ENCODE data around the gene SNTG2. TPM values are rescaled to one million over a fixed set of nuclear protein-coding genes. Genes with fewer than 3 reads are reported as not detected.

The SNTG2 gene
- total and polyA plus RNA-seq, 4 donors, result not detected

DNA sequence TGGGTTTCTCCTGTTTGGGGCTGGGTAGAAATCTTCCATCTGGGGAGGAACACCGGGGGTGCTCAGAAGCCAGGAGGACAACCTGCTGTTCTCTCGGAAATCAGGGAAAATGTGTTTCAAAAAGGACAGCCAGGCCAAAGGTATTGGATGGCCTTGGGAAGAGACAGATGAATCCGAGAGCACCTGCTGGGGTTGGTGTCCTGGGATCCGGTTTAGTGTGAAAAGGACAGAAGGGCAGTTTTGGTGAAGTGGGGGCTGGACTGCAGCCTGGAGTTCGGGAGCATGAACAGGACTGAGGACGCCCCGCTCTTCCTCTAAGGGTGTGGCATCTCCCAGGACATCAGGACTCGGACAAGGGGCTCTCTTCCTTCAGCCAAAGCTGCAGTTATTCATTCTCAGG, 24.9 kb upstream of the SNTG2 start:
- H3K4me1 ChIP-seq (ENCODE audit: control insufficient read depth in 4 of 4, insufficient read depth in 4 of 4, low read length in 3 of 4), result no peaks in the 10 kb centered on the region
- no peak overlapping the region for H3K27ac ChIP-seq (ENCODE audit: low read depth in 1 of 2, low read length in 2 of 2)
- no peak for DNase-seq (ENCODE audit: low spot score)
- 75% methylated on average over 8 of the region's 8 CpGs for WGBS
- no peaks in the 10 kb centered on the region for H3K36me3 ChIP-seq (ENCODE audit: control insufficient read depth in 4 of 4, insufficient read depth in 3 of 4, low read depth in 1 of 4, low read length in 3 of 4)
- TF ChIP-seq NR2F2 (IDR thresholded peaks at IDR 0.05) (no peak), SP1 (IDR thresholded peaks at IDR 0.05) (no peak), RXRA (IDR thresholded peaks at IDR 0.05) (no peak), YY1 (IDR thresholded peaks at IDR 0.05) (no peak), TAF1 (conservative IDR thresholded peaks at IDR 0.05) (no peak), GABPA (IDR thresholded peaks at IDR 0.05 in 1 of 2, conservative IDR thresholded peaks at IDR 0.05 in 1 of 2) (no peak), RAD21 (IDR thresholded peaks at IDR 0.05) (no peak), HNF4A (conservative IDR thresholded peaks at IDR 0.05) (no peak), FOXA1 (IDR thresholded peaks at IDR 0.05) (no peak)
- TF ChIP-seq, protein P1, sequence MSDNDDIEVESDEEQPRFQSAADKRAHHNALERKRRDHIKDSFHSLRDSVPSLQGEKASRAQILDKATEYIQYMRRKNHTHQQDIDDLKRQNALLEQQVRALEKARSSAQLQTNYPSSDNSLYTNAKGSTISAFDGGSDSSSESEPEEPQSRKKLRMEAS (IDR thresholded peaks at IDR 0.05), result no peak
- TF ChIP-seq, protein P2, sequence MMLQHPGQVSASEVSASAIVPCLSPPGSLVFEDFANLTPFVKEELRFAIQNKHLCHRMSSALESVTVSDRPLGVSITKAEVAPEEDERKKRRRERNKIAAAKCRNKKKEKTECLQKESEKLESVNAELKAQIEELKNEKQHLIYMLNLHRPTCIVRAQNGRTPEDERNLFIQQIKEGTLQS (IDR thresholded peaks at IDR 0.05), result no peak
- TF ChIP-seq, protein P3, sequence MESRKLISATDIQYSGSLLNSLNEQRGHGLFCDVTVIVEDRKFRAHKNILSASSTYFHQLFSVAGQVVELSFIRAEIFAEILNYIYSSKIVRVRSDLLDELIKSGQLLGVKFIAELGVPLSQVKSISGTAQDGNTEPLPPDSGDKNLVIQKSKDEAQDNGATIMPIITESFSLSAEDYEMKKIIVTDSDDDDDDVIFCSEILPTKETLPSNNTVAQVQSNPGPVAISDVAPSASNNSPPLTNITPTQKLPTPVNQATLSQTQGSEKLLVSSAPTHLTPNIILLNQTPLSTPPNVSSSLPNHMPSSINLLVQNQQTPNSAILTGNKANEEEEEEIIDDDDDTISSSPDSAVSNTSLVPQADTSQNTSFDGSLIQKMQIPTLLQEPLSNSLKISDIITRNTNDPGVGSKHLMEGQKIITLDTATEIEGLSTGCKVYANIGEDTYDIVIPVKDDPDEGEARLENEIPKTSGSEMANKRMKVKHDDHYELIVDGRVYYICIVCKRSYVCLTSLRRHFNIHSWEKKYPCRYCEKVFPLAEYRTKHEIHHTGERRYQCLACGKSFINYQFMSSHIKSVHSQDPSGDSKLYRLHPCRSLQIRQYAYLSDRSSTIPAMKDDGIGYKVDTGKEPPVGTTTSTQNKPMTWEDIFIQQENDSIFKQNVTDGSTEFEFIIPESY (IDR thresholded peaks at IDR 0.05), result no peak
- TF ChIP-seq, protein P4, sequence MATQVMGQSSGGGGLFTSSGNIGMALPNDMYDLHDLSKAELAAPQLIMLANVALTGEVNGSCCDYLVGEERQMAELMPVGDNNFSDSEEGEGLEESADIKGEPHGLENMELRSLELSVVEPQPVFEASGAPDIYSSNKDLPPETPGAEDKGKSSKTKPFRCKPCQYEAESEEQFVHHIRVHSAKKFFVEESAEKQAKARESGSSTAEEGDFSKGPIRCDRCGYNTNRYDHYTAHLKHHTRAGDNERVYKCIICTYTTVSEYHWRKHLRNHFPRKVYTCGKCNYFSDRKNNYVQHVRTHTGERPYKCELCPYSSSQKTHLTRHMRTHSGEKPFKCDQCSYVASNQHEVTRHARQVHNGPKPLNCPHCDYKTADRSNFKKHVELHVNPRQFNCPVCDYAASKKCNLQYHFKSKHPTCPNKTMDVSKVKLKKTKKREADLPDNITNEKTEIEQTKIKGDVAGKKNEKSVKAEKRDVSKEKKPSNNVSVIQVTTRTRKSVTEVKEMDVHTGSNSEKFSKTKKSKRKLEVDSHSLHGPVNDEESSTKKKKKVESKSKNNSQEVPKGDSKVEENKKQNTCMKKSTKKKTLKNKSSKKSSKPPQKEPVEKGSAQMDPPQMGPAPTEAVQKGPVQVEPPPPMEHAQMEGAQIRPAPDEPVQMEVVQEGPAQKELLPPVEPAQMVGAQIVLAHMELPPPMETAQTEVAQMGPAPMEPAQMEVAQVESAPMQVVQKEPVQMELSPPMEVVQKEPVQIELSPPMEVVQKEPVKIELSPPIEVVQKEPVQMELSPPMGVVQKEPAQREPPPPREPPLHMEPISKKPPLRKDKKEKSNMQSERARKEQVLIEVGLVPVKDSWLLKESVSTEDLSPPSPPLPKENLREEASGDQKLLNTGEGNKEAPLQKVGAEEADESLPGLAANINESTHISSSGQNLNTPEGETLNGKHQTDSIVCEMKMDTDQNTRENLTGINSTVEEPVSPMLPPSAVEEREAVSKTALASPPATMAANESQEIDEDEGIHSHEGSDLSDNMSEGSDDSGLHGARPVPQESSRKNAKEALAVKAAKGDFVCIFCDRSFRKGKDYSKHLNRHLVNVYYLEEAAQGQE (IDR thresholded peaks at IDR 0.05), result no peak
- H3K9me3 ChIP-seq (ENCODE audit: control insufficient read depth in 4 of 4, low read length in 3 of 4), result no peaks in the 10 kb centered on the region
- H3K9ac ChIP-seq (ENCODE audit: low read depth in 1 of 2, low read length in 2 of 2), result no peak overlapping the region
- H3K4me3 ChIP-seq (ENCODE audit: low read depth in 1 of 3, low read length in 3 of 3), result no peak overlapping the region
- peaks cover 0 to 5% (median under 1%) of the 10 kb centered on the region in 4 donors for H3K27me3 ChIP-seq (ENCODE audit: control insufficient read depth in 4 of 4, insufficient read depth in 4 of 4, low read length in 3 of 4)

DNA sequence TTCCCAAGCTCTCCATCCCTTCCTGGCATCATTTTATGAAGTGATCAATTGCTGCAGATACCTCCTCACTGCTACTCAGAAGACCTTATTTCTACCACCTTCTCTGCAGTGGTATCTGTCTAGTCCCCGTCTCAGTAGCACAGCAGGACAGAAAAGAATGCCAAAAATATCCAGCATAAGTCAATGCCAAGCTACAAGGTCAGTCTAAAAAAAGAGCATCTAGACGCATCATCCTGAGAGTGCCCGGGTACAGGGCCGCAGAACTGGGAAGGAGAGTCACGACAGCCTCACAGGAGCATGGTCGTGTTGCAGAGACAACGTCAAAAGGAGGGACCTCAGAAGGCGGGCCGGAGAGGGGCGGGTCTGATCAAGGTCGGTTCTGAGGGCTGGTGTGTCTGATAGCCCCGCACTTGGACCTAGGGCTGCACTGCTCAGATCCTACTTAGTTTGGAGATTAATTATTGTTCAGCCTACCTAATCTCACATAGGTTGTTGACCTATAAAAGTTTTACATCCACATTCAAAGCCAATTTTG, 24.3 kb upstream of the SNTG2 start:
- no peak overlapping the region for H3K27ac ChIP-seq (ENCODE audit: low read depth in 1 of 2, low read length in 2 of 2)
- no peak overlapping the region for H3K4me3 ChIP-seq (ENCODE audit: low read depth in 1 of 3, low read length in 3 of 3)
- H3K36me3 ChIP-seq (ENCODE audit: control insufficient read depth in 4 of 4, insufficient read depth in 3 of 4, low read depth in 1 of 4, low read length in 3 of 4), result no peaks in the 10 kb centered on the region
- DNase-seq (ENCODE audit: low spot score), result no peak
- no peaks in the 10 kb centered on the region for H3K9me3 ChIP-seq (ENCODE audit: control insufficient read depth in 4 of 4, low read length in 3 of 4)
- H3K27me3 ChIP-seq (ENCODE audit: control insufficient read depth in 4 of 4, insufficient read depth in 4 of 4, low read length in 3 of 4), result peaks cover 0 to 5% (median under 1%) of the 10 kb centered on the region in 4 donors
- no peak overlapping the region for H3K9ac ChIP-seq (ENCODE audit: low read depth in 1 of 2, low read length in 2 of 2)
- no peaks in the 10 kb centered on the region for H3K4me1 ChIP-seq (ENCODE audit: control insufficient read depth in 4 of 4, insufficient read depth in 4 of 4, low read length in 3 of 4)
- 84% methylated on average over 12 of the region's 12 CpGs for WGBS
- TF ChIP-seq TAF1 (conservative IDR thresholded peaks at IDR 0.05) (no peak), YY1 (IDR thresholded peaks at IDR 0.05) (no peak), SP1 (IDR thresholded peaks at IDR 0.05) (no peak), EGR1 (IDR thresholded peaks at IDR 0.05; ENCODE audit: low read depth in 2 of 2) (no peak), FOXA1 (IDR thresholded peaks at IDR 0.05) (no peak), HNF4G (IDR thresholded peaks at IDR 0.05) (no peak), GABPA (IDR thresholded peaks at IDR 0.05 in 1 of 2, conservative IDR thresholded peaks at IDR 0.05 in 1 of 2) (no peak), FOXA2 (IDR thresholded peaks at IDR 0.05) (no peak), RAD21 (IDR thresholded peaks at IDR 0.05) (no peak)
- TF ChIP-seq, protein P5, sequence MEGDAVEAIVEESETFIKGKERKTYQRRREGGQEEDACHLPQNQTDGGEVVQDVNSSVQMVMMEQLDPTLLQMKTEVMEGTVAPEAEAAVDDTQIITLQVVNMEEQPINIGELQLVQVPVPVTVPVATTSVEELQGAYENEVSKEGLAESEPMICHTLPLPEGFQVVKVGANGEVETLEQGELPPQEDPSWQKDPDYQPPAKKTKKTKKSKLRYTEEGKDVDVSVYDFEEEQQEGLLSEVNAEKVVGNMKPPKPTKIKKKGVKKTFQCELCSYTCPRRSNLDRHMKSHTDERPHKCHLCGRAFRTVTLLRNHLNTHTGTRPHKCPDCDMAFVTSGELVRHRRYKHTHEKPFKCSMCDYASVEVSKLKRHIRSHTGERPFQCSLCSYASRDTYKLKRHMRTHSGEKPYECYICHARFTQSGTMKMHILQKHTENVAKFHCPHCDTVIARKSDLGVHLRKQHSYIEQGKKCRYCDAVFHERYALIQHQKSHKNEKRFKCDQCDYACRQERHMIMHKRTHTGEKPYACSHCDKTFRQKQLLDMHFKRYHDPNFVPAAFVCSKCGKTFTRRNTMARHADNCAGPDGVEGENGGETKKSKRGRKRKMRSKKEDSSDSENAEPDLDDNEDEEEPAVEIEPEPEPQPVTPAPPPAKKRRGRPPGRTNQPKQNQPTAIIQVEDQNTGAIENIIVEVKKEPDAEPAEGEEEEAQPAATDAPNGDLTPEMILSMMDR (IDR thresholded peaks at IDR 0.05; ENCODE audit: low read depth, low read length, missing input control), result no peak
- TF ChIP-seq, protein P2 (IDR thresholded peaks at IDR 0.05), result no peak
- TF ChIP-seq, protein P4 (IDR thresholded peaks at IDR 0.05), result no peak
- TF ChIP-seq, protein P1 (IDR thresholded peaks at IDR 0.05), result no peak
